ENCODE results near the gene PTPRJ.

PTPRJ gene

GRCh38 chr11:48074425-48075181 lies 94.2 kb downstream of the PTPRJ start:
- no peak for DNase-seq

GRCh38 chr11:48075637-48076036 lies 95.3 kb downstream of the PTPRJ start:
- DNase-seq: no peak

GRCh38 chr11:48077251-48077650 lies 96.9 kb downstream of the PTPRJ start:
- DNase-seq: no peak

DNA sequence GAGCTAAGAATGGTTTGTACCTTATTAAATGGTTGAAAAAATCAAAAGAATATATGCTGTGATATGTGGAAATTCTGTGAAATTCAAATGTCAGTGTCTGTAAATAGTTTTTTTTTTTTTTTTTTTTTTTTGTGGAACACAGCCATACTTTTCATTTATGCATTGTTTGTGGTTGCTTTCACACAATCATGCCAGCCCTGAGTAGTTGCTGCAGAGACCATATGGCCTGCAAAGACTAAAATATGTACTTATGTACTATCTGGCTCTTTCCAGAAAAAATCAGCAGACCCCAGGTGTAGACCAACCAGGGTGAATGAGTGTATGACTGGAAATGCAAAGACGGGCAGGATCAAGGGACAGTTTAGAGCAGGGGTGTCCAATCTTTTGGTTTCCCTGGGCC lies 98.3 kb downstream of the PTPRJ start:
- no peak for DNase-seq

DNA sequence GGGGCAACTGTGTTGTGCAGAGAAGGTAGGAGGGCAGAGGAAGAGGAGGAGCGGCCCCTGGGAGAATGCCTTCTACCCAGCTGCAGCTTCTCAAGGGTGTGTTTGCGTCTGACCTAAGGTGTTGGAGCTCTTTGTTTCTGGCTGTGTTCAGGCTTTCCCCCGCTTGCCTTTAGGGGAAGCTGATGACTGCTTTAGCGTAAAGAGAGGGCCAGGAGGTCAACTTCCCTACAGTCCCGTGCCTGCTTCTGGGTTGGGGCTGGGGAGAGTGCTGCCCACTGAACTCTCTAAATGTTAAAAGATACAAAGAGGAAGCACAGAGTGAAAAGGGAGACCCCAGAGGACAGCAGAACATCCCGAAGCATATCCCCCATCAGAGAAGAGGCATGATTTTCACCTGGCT lies 99.2 kb downstream of the PTPRJ start:
- no peak for DNase-seq

- no peak for DNase-seq
These were observed 100.0 kb downstream of the PTPRJ start for GRCh38 chr11:48080301-48080861.

- DNase-seq: peak; percentile 13
These were observed 101.0 kb downstream of the PTPRJ start for GRCh38 chr11:48081151-48082010.

- DNase-seq: no peak
These were observed 102.4 kb downstream of the PTPRJ start for GRCh38 chr11:48082771-48083170.

GRCh38 chr11:48083421-48083820 lies 103.1 kb downstream of the PTPRJ start:
- DNase-seq: no peak

GRCh38 chr11:48085688-48086087 lies 105.3 kb downstream of the PTPRJ start:
- no peak for DNase-seq

- no peak for DNase-seq
These were observed 107.1 kb downstream of the PTPRJ start for GRCh38 chr11:48087422-48087821.

DNA sequence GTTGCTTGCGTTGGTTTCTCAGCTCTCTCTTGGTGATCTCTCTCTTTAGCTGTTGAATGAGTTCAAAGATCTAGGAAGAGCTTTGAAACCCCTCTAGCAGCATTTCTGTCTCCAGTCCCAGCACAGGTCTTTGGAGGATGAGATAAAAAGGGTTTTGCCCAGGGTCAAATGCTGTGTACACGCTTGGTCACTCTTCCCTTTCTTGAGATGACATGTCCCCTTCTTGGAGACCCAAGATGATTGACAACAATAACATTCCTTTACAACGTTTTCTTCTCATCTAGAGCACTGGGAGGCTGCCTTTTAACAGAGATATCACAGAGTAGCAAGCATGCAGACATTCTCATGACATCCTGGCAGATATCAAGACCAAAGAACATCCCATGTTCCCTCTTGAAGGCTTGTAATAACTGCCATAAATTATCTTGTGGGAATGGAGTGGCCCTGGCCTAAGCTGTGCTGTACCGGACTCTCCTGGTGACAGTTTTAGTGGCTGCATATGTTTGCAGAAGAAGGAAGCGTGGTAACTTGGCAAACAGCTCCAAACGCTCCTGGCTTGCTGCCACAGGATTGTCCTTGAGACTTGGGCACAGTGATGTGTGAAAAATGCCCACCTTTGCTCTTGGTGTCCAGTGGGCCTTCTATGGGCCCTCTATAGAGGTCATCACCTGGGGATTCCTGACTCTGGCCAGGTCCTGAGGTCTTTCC lies 107.8 kb downstream of the PTPRJ start:
- no peak for DNase-seq

DNA sequence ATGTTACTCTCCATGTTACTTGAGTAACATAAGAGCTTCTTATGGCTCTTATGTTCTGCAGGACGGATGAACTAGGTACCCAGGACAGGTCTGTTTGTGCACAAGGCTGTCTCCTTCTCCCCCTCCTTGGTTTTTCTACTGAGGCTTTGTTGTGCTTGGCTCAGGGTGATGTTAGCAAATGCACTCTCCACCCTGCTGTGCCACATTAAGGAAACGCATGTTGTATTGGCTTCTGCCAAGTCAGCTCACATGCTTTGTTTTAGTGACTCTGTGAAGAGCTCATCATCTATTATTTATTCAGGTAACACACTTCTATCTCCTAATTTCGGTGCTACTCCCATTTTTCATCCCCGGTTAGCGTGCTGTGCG lies 108.3 kb downstream of the PTPRJ start:
- no peak for DNase-seq

DNA sequence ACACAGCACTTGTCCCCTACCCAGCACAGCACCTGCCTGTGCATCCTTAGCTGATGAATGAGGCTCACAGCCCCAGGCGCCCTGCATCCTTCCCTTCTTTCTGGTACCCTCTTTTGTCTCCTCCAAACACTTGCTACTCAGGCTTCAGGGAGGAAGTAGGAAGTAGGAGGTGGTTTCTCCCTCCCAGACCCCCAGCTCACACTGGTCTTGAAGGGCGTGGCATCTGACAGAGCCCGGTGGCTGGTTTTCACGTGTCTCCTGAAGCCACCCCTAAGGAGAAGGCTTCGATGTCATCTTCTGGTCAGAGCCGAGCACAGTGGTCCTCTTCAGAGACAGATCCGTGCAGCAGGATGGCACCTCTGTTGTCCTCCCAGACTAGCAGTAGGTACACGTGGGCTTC lies 109.8 kb downstream of the PTPRJ start:
- DNase-seq: no peak

GRCh38 chr11:48091426-48092102 lies 111.2 kb downstream of the PTPRJ start:
- DNase-seq: no peak

DNA sequence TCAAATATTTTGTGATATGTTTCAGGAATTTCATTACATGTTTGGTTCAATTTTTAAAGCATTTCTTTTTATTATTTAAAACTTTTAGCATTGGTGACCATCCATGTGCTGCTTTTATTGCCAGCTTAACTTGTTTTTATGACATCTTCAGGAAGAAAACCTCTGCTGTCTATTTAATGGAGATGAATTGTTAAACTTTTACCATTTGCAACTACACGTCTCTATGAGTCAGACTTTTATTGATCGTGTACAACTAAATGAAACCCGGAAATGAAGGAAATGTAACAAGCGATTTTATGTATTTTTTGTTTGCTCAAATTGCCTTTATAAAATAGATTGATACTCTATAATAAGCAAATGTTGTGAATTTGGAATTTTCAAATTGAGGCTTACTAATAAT lies 113.0 kb downstream of the PTPRJ start:
- no peak for DNase-seq

GRCh38 chr11:48093795-48094642 lies 113.7 kb downstream of the PTPRJ start:
- DNase-seq: no peak

- no peak for DNase-seq
These were observed 114.4 kb downstream of the PTPRJ start for GRCh38 chr11:48094643-48095339.

DNA sequence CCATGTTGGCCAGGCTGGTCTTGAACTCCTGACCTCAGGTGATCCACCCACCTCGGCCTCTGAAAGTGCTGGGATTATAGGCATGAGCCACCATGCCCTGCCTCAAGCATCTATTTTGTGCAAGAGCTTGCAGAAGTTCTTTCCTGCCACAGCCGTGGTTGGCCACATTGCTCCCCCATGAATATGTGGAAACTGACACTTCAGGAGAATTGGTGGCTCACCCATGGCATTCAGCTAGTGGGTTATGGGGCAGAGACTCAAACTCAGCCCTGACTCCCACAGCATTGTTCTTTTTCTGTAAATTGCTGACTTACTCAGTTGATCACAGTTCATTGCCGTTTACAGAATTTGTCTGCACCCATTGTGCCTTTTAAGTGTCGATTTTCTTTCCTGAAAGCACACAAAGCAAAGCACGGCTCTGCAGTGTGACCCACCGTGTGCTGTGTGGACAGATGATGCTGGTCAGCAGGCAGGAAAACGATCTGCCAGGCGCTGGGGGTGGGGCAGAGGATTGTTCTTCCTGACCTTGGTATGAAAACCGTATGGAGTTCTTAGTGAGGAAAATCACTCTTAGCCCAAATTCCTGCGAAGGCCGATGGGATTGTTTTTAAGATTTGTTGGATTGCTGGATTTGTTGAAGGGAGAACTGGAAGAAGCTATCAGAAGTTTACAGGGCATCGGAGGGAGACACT lies 115.6 kb downstream of the PTPRJ start:
- no peak for DNase-seq
